ENCODE results near the gene SYT13.

DNA sequence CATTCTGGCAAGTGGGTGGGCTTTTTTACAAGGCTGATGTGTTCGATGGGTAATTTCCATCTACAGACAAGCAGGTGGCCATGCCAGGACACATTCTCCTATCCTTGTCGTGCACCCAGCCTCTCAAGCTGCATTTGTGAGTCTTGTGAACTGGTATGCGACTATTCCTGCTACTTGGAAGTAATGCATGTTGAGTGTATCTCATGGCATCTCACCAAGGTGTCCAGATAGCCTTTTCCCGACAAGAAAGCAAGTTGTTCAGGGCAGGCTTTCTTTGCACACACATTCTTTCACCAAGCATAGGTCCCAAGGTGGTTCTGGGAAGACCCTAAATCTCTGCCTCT lies 18.8 kb upstream of the SYT13 start:
- TF ChIP-seq, protein P1, sequence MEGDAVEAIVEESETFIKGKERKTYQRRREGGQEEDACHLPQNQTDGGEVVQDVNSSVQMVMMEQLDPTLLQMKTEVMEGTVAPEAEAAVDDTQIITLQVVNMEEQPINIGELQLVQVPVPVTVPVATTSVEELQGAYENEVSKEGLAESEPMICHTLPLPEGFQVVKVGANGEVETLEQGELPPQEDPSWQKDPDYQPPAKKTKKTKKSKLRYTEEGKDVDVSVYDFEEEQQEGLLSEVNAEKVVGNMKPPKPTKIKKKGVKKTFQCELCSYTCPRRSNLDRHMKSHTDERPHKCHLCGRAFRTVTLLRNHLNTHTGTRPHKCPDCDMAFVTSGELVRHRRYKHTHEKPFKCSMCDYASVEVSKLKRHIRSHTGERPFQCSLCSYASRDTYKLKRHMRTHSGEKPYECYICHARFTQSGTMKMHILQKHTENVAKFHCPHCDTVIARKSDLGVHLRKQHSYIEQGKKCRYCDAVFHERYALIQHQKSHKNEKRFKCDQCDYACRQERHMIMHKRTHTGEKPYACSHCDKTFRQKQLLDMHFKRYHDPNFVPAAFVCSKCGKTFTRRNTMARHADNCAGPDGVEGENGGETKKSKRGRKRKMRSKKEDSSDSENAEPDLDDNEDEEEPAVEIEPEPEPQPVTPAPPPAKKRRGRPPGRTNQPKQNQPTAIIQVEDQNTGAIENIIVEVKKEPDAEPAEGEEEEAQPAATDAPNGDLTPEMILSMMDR (IDR thresholded peaks at IDR 0.05): no peak
- TF ChIP-seq POLR2A (IDR thresholded peaks at IDR 0.05): no peak
